Upper lobe of right lung (tissue), 1 donor: ENCODE results near the gene CLDN4. TPM values are rescaled to one million over a fixed set of nuclear protein-coding genes. Genes with fewer than 3 reads are reported as not detected.
A peak's percentile ranks its signal among the peaks of the same experiment; 100 is the strongest.
"Not testable (repeated sequence)": the region's sequence is repeated elsewhere in the genome, so short reads cannot be mapped to it uniquely, and the experiment has no call there.

Source experiments
- ATAC-seq: fragments of 200-7000 bp; cut with Tn5 transposase; one replicate; pipeline ENCODE4 v1.9.1; 2020; ENCODE audit warnings: mild to moderate bottlenecking, moderate library complexity
- DNase-seq: peaks from one replicate; pipeline ENCODE4 v3.0.0-alpha.2; 2020
- H3K27ac ChIP-seq: fragments of 200-600 bp; one replicate; pipeline ENCODE4 v1.8.0; 2022
- H3K27me3 ChIP-seq: fragments of 200-600 bp; one replicate; pipeline ENCODE4 v1.8.0; 2022; ENCODE audit warnings: mild to moderate bottlenecking
- H3K36me3 ChIP-seq: fragments of 200-600 bp; one replicate; pipeline ENCODE4 v1.8.0; 2022
- H3K4me1 ChIP-seq: fragments of 200-600 bp; one replicate; pipeline ENCODE4 v1.8.0; 2022
- H3K4me3 ChIP-seq: fragments of 200-600 bp; one replicate; pipeline ENCODE4 v1.8.0; 2022; ENCODE audit warnings: mild to moderate bottlenecking
- H3K9me3 ChIP-seq: fragments of 200-600 bp; one replicate; pipeline ENCODE4 v1.8.0; 2022
- intact Hi-C: fragments of 100-400 bp; cut with DNase I; formaldehyde crosslinking; loops from one replicate; pipeline ENCODE4 v1.11.0; 2022
- long read RNA-seq: library from polyadenylated mRNA; unstranded; transcript quantifications from one replicate; pipeline ENCODE4 v2.0.0, GENCODE V29; 2021
- total RNA-seq: library from RNA; stranded (reverse); fragmentation: NEBNext Ultra II Directional; extraction: Animal tissue kit (Norgen Biotek cat#: 25700); gene quantifications from one replicate; pipeline ENCODE4 v1.2.1, GENCODE V29; 2021
- TF ChIP-seq, protein P1 (sequence below): fragments of 200-600 bp; IDR thresholded peaks from one replicate; pipeline ENCODE4 v1.8.0; 2022; ENCODE audit warnings: antibody characterized with exemption
- donor health status: DM: no; HTN: yes; CAD: no; lungs with severe emphysema.

Gene CLDN4
- 103 TPM for total RNA-seq
- long read RNA-seq, transcript CLDN4-201 (1 exons, 1,831 nt): major isoform, 262 of 263 reads
- long read RNA-seq, partial matches to known transcripts: 0 of 263 reads
- long read RNA-seq, other reads (novel, unspliced or antisense): 1 of 263 reads

DNA sequence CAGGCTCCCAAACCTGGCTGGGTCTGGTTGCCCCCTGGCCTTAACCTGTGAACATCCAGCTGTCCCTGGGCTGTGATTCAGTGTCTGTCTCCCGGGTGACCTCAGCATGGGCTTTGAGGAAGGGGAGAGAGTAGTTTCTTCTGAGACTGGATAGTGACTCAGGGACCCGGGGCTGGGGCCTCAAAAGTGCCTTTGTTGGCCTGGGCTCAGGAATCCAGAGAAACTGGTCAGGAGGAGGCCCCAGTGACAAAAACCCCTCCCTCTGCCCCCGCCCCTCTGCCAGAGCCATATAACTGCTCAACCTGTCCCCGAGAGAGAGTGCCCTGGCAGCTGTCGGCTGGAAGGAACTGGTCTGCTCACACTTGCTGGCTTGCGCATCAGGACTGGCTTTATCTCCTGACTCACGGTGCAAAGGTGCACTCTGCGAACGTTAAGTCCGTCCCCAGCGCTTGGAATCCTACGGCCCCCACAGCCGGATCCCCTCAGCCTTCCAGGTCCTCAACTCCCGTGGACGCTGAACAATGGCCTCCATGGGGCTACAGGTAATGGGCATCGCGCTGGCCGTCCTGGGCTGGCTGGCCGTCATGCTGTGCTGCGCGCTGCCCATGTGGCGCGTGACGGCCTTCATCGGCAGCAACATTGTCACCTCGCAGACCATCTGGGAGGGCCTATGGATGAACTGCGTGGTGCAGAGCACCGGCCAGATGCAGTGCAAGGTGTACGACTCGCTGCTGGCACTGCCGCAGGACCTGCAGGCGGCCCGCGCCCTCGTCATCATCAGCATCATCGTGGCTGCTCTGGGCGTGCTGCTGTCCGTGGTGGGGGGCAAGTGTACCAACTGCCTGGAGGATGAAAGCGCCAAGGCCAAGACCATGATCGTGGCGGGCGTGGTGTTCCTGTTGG is at the start of gene CLDN4:
TSS of gene CLDN4 (plus strand) at position 316 of the 903 bp plus-strand sequence. CDS start at position 522, 206 bp downstream.
- peak; percentile 73 for ATAC-seq
- peaks cover 10% of the 10 kb centered on the region for H3K4me1 ChIP-seq
- no peaks in the 10 kb centered on the region for H3K9me3 ChIP-seq
- no peaks in the 10 kb centered on the region for H3K36me3 ChIP-seq
- intact Hi-C loops: no loop called here
- TF ChIP-seq, protein P1, sequence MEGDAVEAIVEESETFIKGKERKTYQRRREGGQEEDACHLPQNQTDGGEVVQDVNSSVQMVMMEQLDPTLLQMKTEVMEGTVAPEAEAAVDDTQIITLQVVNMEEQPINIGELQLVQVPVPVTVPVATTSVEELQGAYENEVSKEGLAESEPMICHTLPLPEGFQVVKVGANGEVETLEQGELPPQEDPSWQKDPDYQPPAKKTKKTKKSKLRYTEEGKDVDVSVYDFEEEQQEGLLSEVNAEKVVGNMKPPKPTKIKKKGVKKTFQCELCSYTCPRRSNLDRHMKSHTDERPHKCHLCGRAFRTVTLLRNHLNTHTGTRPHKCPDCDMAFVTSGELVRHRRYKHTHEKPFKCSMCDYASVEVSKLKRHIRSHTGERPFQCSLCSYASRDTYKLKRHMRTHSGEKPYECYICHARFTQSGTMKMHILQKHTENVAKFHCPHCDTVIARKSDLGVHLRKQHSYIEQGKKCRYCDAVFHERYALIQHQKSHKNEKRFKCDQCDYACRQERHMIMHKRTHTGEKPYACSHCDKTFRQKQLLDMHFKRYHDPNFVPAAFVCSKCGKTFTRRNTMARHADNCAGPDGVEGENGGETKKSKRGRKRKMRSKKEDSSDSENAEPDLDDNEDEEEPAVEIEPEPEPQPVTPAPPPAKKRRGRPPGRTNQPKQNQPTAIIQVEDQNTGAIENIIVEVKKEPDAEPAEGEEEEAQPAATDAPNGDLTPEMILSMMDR: no peak
- H3K4me3 ChIP-seq: peak within 1 kb of the TSS; percentile 57
- peak within 1 kb of the TSS; percentile 87 for H3K27ac ChIP-seq
- no peaks in the 10 kb centered on the region for H3K27me3 ChIP-seq
- peak; percentile 92 for DNase-seq

- Histone ChIP-seq H3K27ac (no peak overlapping the region), H3K4me3 (no peak overlapping the region), H3K27me3 (no peaks in the 10 kb centered on the region), H3K4me1 (no peaks in the 10 kb centered on the region), H3K9me3 (no peaks in the 10 kb centered on the region), H3K36me3 (no peaks in the 10 kb centered on the region)
- TF ChIP-seq, protein P1: no peak
- ATAC-seq (no peak), DNase-seq (no peak)
- intact Hi-C loops: no loop called here
These were observed 44.2 kb upstream of the CLDN4 start for GRCh38 chr7:73786588-73786987.

DNA sequence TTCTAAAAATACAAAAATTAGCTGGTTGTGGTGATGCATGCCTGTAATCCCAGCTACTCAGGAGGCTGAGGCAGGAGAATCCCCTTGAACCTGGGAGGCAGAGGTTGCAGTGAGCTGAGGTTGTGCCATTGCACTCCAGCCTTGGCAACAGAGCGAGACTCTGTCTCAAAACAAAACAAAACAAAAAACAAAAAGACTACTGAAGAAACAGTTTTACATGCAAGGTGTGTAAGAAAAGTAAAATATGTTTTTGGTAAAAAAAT is 43.1 kb upstream of the CLDN4 start:
- intact Hi-C loops, H3K36me3 ChIP-seq, H3K4me1 ChIP-seq, H3K27me3 ChIP-seq, ATAC-seq, H3K27ac ChIP-seq, H3K4me3 ChIP-seq, H3K9me3 ChIP-seq, DNase-seq: not testable (repeated sequence)

DNA sequence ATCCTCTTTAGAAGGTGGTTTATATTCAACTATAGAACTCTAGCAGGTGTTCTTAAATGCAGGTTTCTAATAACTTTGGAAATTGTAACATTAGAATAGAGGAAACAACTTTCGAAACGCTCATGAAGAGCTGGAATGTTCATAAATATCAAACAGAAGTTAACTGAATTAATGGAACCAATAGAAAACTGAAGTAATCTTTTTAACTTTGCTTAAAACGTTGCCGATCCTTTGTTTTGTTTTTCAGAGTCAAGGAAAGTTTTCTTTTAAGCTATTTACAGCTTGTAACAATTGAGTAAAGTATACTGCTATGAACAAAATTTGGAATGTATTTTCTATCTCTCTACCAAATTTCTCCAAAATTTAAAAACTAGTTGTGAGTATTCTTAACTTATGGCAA is 41.7 kb upstream of the CLDN4 start:
- Histone ChIP-seq H3K27me3 (no peaks in the 10 kb centered on the region), H3K36me3 (no peaks in the 10 kb centered on the region), H3K4me1 (no peaks in the 10 kb centered on the region), H3K4me3 (no peak overlapping the region), H3K9me3 (no peaks in the 10 kb centered on the region), H3K27ac (no peak overlapping the region)
- DNase-seq: no peak
- intact Hi-C loops: no loop called here
- TF ChIP-seq, protein P1: no peak
- no peak for ATAC-seq

DNA sequence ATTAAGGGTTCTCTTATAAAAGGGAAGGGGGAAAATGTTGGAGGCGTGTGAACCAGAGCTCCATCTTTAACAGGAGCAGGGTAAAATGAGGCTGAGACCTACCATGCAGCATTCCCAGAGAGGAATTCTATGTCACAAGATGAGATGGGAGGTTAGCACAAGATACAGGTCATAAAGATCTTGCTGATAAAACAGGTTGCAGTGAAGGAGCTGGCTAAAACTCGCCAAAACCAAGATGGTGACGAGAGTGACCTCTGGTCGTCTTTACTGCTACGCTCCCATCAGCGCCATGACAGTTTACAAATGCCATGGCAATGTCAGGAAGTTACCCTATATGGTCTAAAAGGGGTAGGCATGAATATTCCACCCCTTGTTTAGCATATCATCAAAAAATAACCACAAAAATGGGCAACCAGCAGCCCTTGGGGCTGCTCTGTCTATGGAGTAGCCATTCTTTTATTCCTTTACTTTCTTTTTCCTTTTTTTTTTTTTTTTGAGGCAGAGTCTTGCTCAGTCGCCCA is 39.6 kb upstream of the CLDN4 start:
- H3K9me3 ChIP-seq, H3K27ac ChIP-seq, H3K4me1 ChIP-seq, ATAC-seq, H3K27me3 ChIP-seq, H3K36me3 ChIP-seq, DNase-seq, intact Hi-C loops, H3K4me3 ChIP-seq: not testable (repeated sequence)

DNA sequence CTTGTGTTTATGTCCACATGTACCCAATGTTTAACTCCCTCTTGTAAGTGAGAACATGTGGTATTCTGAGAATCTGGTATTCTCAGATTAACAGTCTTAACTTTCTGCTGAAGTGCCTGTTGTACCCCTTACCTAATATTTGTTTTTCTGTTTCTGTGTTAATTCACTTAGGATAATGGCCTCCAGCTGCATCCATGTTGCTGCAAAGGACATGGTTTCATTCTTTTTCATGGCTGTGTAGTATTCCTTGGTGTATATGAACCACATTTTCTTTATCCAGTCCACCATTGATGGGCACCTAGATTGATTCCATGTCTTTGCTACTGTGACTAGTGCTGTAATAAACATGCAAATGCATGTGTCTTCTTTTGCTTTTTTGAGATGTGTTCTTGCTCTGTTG is 35.6 kb upstream of the CLDN4 start:
- H3K4me1 ChIP-seq, ATAC-seq, intact Hi-C loops: not testable (repeated sequence)

DNA sequence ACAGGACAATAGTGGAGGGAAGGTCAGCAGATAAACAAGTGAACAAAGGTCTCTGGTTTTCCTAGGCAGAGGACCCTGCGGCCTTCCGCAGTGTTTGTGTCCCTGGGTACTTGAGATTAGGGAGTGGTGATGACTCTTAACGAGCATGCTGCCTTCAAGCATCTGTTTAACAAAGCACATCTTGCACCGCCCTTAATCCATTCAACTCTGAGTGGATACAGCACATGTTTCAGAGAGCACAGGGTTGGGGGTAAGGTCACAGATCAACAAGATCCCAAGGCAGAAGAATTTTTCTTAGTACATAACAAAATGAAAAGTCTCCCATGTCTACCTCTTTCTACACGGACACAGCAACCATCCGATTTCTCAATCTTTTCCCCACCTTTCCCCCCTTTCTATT is 34.1 kb upstream of the CLDN4 start:
- ATAC-seq: not testable (repeated sequence)

More for the DNA sequence above, 35.6 kb upstream of the CLDN4 start:
- H3K9me3 ChIP-seq, H3K27me3 ChIP-seq, H3K27ac ChIP-seq, H3K36me3 ChIP-seq, H3K4me3 ChIP-seq, DNase-seq: not testable (repeated sequence)

DNA sequence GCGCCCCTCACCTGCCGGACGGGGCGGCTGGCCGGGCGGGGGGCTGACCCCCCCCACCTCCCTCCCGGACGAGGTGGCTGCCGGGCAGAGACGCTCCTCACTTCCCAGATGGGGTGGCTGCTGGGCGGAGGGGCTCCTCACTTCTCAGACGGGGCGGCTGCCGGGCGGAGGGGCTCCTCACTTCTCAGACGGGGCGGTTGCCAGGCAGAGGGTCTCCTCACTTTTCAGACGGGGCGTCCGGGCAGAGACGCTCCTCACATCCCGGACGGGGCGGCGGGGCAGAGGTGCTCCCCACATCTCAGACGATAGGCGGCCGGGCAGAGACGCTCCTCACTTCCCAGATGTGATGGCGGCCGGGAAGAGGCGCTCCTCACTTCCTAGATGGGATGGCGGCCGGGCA is 33.6 kb upstream of the CLDN4 start:
- DNase-seq, H3K4me1 ChIP-seq, intact Hi-C loops, H3K27me3 ChIP-seq, ATAC-seq, H3K27ac ChIP-seq, H3K4me3 ChIP-seq, H3K9me3 ChIP-seq, H3K36me3 ChIP-seq: not testable (repeated sequence)

More for the DNA sequence above, 34.1 kb upstream of the CLDN4 start:
- H3K4me1 ChIP-seq, H3K36me3 ChIP-seq, H3K27me3 ChIP-seq, H3K27ac ChIP-seq, H3K9me3 ChIP-seq, H3K4me3 ChIP-seq, DNase-seq, intact Hi-C loops: not testable (repeated sequence)
